DMS79 treated with DMSO at 0.1 percent for 48 hours (cell line): ENCODE results near the gene SLC50A1.
"Not testable (repeated sequence)": the region's sequence is repeated elsewhere in the genome, so short reads cannot be mapped to it uniquely, and the experiment has no call there.

Experiments
- DNase-seq: peaks from one replicate; lab custom pipeline; 2025; lab: John Stamatoyannopoulos, UW

SLC50A1 gene

GRCh38 chr1:155116113-155116764 lies 19.4 kb upstream of the SLC50A1 start:
- no peak for DNase-seq

GRCh38 chr1:155117610-155118009 lies 18.0 kb upstream of the SLC50A1 start:
- DNase-seq = no peak

- not testable (repeated sequence) for DNase-seq
Measured at GRCh38 chr1:155118090-155118489, 17.6 kb upstream of the SLC50A1 start.

GRCh38 chr1:155120253-155120652 lies 15.4 kb upstream of the SLC50A1 start:
- no peak for DNase-seq

GRCh38 chr1:155121249-155121648 lies 14.4 kb upstream of the SLC50A1 start:
- no peak for DNase-seq

- DNase-seq = no peak
Measured at GRCh38 chr1:155122308-155122707, 13.3 kb upstream of the SLC50A1 start.

GRCh38 chr1:155123801-155124200 lies 11.9 kb upstream of the SLC50A1 start:
- DNase-seq = no peak

- DNase-seq = no peak
Measured at GRCh38 chr1:155124503-155125463, 10.9 kb upstream of the SLC50A1 start.

- no peak for DNase-seq
Measured at GRCh38 chr1:155125511-155125945, 10.1 kb upstream of the SLC50A1 start.

- no peak for DNase-seq
Measured at GRCh38 chr1:155125946-155126555, 9.6 kb upstream of the SLC50A1 start.

GRCh38 chr1:155126556-155127104 lies 9.0 kb upstream of the SLC50A1 start:
- peak; percentile 37 for DNase-seq

GRCh38 chr1:155127105-155127966 lies 8.3 kb upstream of the SLC50A1 start, which contains the start of gene EFNA1:
Gene EFNA1, plus strand, starts transcription at chr1:155127876. Its CDS starts 102 bp downstream, at chr1:155127978.
- DNase-seq = no peak

GRCh38 chr1:155127967-155128754 lies 7.5 kb upstream of the SLC50A1 start:
- DNase-seq = peak; percentile 17

GRCh38 chr1:155128755-155129473 lies 6.7 kb upstream of the SLC50A1 start:
- no peak for DNase-seq

- no peak for DNase-seq
Measured at GRCh38 chr1:155130272-155131006, 5.2 kb upstream of the SLC50A1 start.

- DNase-seq = no peak
Measured at GRCh38 chr1:155131285-155131684, 4.4 kb upstream of the SLC50A1 start.

GRCh38 chr1:155131856-155132255 lies 3.8 kb upstream of the SLC50A1 start:
- DNase-seq = no peak

GRCh38 chr1:155133799-155134281 lies 1.8 kb upstream of the SLC50A1 start:
- no peak for DNase-seq

GRCh38 chr1:155134322-155134721 lies 1.3 kb upstream of the SLC50A1 start:
- DNase-seq = no peak
